Mesothelial cell of epicardium (in vitro differentiated cells): ENCODE data around the gene ANKRD17. TPM values are rescaled to one million over a fixed set of nuclear protein-coding genes. Genes with fewer than 3 reads are reported as not detected.

Experiments
- DNase-seq, 2 experiments: peaks; one replicate each; pipeline ENCODE4 v3.0.0; 2021; ENCODE audit warnings: low spot score in 2 of 2; ENCODE audit not compliant: unreplicated experiment in 2 of 2
- H3K27ac Mint-ChIP-seq: 2 replicates; pipeline ENCODE4 v1.8.0; 2021; ENCODE audit warnings: mixed read lengths
- H3K27me3 Mint-ChIP-seq: 2 replicates; pipeline ENCODE4 v1.8.0; 2021; ENCODE audit warnings: low read depth, mixed read lengths
- H3K36me3 Mint-ChIP-seq: 2 replicates; pipeline ENCODE4 v1.8.0; 2021; ENCODE audit warnings: mixed read lengths
- H3K4me1 Mint-ChIP-seq: 2 replicates; pipeline ENCODE4 v1.8.0; 2021; ENCODE audit warnings: mixed read lengths
- H3K4me3 Mint-ChIP-seq: 2 replicates; pipeline ENCODE4 v1.8.0; 2021; ENCODE audit warnings: mild to moderate bottlenecking, moderate library complexity, mixed read lengths
- H3K9me3 Mint-ChIP-seq: 2 replicates; pipeline ENCODE4 v1.8.0; 2021; ENCODE audit warnings: mixed read lengths
- CTCF ChIP-seq: fragments of 200-600 bp; sonication (generic); IDR thresholded peaks from one replicate; pipeline ENCODE4 v1.5.0; 2021; ENCODE audit warnings: antibody characterized with exemption; ENCODE audit not compliant: unreplicated experiment
- total RNA-seq: library from RNA; stranded (reverse); gene quantifications from 3 replicates; pipeline ENCODE4 v1.2.1, GENCODE V29; 2021

Gene ANKRD17
- total RNA-seq, 1 donor from 2014 or later, result 92.5 TPM

- Mint-ChIP-seq H3K27me3 (no peaks in the 10 kb centered on the region), H3K4me3 (no peak overlapping the region), H3K9me3 (no peaks in the 10 kb centered on the region), H3K4me1 (peaks cover 16% of the 10 kb centered on the region), H3K36me3 (peaks cover 21% of the 10 kb centered on the region), H3K27ac (peak overlapping the region; percentile 30)
- DNase-seq, result no peak
- no peak for TF ChIP-seq CTCF
Measured at GRCh38 chr4:73066445-73066844, 192.2 kb downstream of the ANKRD17 start.

GRCh38 chr4:73064536-73064935, 194.1 kb downstream of the ANKRD17 start:
- peaks cover 30% of the 10 kb centered on the region for H3K36me3 Mint-ChIP-seq
- H3K4me3 Mint-ChIP-seq, result no peak overlapping the region
- peak overlapping the region; percentile 8 for H3K27ac Mint-ChIP-seq
- DNase-seq, result no peak
- no peak for TF ChIP-seq CTCF
- no peaks in the 10 kb centered on the region for H3K9me3 Mint-ChIP-seq
- peaks cover 11% of the 10 kb centered on the region for H3K4me1 Mint-ChIP-seq
- no peaks in the 10 kb centered on the region for H3K27me3 Mint-ChIP-seq

GRCh38 chr4:73055241-73055897, 203.2 kb downstream of the ANKRD17 start:
- DNase-seq, result no peak
- Mint-ChIP-seq H3K4me3 (no peak overlapping the region), H3K27ac (peak overlapping the region; percentile 41), H3K27me3 (no peaks in the 10 kb centered on the region), H3K9me3 (no peaks in the 10 kb centered on the region), H3K4me1 (no peaks in the 10 kb centered on the region), H3K36me3 (peaks cover 29% of the 10 kb centered on the region)
- no peak for TF ChIP-seq CTCF

- Mint-ChIP-seq H3K4me1 (no peaks in the 10 kb centered on the region), H3K27me3 (no peaks in the 10 kb centered on the region)
- DNase-seq, result no peak
Measured at GRCh38 chr4:73053974-73054480, 204.6 kb downstream of the ANKRD17 start.

GRCh38 chr4:73053076-73053475, 205.5 kb downstream of the ANKRD17 start:
- H3K4me3 Mint-ChIP-seq, result no peak overlapping the region
- peaks cover 14% of the 10 kb centered on the region for H3K36me3 Mint-ChIP-seq
- H3K4me1 Mint-ChIP-seq, result no peaks in the 10 kb centered on the region
- H3K27ac Mint-ChIP-seq, result no peak overlapping the region
- no peaks in the 10 kb centered on the region for H3K27me3 Mint-ChIP-seq
- no peak for DNase-seq
- TF ChIP-seq CTCF, result no peak
- no peaks in the 10 kb centered on the region for H3K9me3 Mint-ChIP-seq

More at GRCh38 chr4:73053974-73054480, 204.6 kb downstream of the ANKRD17 start:
- Mint-ChIP-seq H3K36me3 (peaks cover 18% of the 10 kb centered on the region), H3K9me3 (no peaks in the 10 kb centered on the region), H3K27ac (peak overlapping the region; percentile 41), H3K4me3 (no peak overlapping the region)
- no peak for TF ChIP-seq CTCF
